ENCODE measurements around the gene PLXDC2. TPM values are rescaled to one million over a fixed set of nuclear protein-coding genes. Genes with fewer than 3 reads are reported as not detected.

The PLXDC2 gene
- total and polyA plus RNA-seq, 2 donors = 25.9 to 72.7 TPM

- Histone ChIP-seq H3K36me3 (ENCODE audit: insufficient read depth) (no peaks in the 10 kb centered on the region), H3K4me3 (ENCODE audit: low read depth, low read length) (no peak overlapping the region), H3K27ac (ENCODE audit: low read depth) (no peak overlapping the region), H3K4me1 (ENCODE audit: insufficient read depth) (peaks cover 2% of the 10 kb centered on the region)
- DNase-seq (ENCODE audit: extremely low spot score) = no peak
- WGBS = 42% methylated on average over 4 of the region's 4 CpGs
These were observed 102.6 kb downstream of the PLXDC2 start for GRCh38 chr10:19918794-19919193.

GRCh38 chr10:19919671-19920070 is 103.4 kb downstream of the PLXDC2 start:
- DNase-seq (ENCODE audit: extremely low spot score) = no peak
- Histone ChIP-seq H3K36me3 (ENCODE audit: insufficient read depth) (no peaks in the 10 kb centered on the region), H3K4me3 (ENCODE audit: low read depth, low read length) (no peak overlapping the region), H3K27ac (ENCODE audit: low read depth) (no peak overlapping the region), H3K4me1 (ENCODE audit: insufficient read depth) (peaks cover 2% of the 10 kb centered on the region)
- WGBS = 64% methylated on average over 2 of the region's 2 CpGs

- Histone ChIP-seq H3K4me3 (ENCODE audit: low read depth, low read length) (no peak overlapping the region), H3K36me3 (ENCODE audit: insufficient read depth) (no peaks in the 10 kb centered on the region), H3K4me1 (ENCODE audit: insufficient read depth) (peaks cover 2% of the 10 kb centered on the region), H3K27ac (ENCODE audit: low read depth) (no peak overlapping the region)
- WGBS = 98% methylated on average over 4 of the region's 4 CpGs
- DNase-seq (ENCODE audit: extremely low spot score) = no peak
These were observed 104.0 kb downstream of the PLXDC2 start for GRCh38 chr10:19920075-19920726.

GRCh38 chr10:19921300-19922140 is 105.3 kb downstream of the PLXDC2 start:
- Histone ChIP-seq H3K27ac (ENCODE audit: low read depth) (no peak overlapping the region), H3K4me3 (ENCODE audit: low read depth, low read length) (no peak overlapping the region), H3K4me1 (ENCODE audit: insufficient read depth) (peaks cover 2% of the 10 kb centered on the region), H3K36me3 (ENCODE audit: insufficient read depth) (no peaks in the 10 kb centered on the region)
- DNase-seq (ENCODE audit: extremely low spot score) = no peak
- WGBS = 67% methylated on average over 13 of the region's 13 CpGs

GRCh38 chr10:19922236-19922963 is 106.2 kb downstream of the PLXDC2 start:
- Histone ChIP-seq H3K4me3 (ENCODE audit: low read depth, low read length) (no peak overlapping the region), H3K4me1 (ENCODE audit: insufficient read depth) (peaks cover 2% of the 10 kb centered on the region), H3K36me3 (ENCODE audit: insufficient read depth) (no peaks in the 10 kb centered on the region), H3K27ac (ENCODE audit: low read depth) (no peak overlapping the region)
- WGBS = 22% methylated on average over 3 of the region's 3 CpGs
- no peak for DNase-seq (ENCODE audit: extremely low spot score)

GRCh38 chr10:19925064-19925463 is 108.8 kb downstream of the PLXDC2 start:
- 97% methylated on average over 4 of the region's 4 CpGs for WGBS
- H3K27ac ChIP-seq (ENCODE audit: low read depth) = no peak overlapping the region
- H3K4me1 ChIP-seq (ENCODE audit: insufficient read depth) = no peaks in the 10 kb centered on the region
- no peak overlapping the region for H3K4me3 ChIP-seq (ENCODE audit: low read depth, low read length)
- no peaks in the 10 kb centered on the region for H3K36me3 ChIP-seq (ENCODE audit: insufficient read depth)
- DNase-seq (ENCODE audit: extremely low spot score) = no peak

GRCh38 chr10:19928936-19929335 is 112.7 kb downstream of the PLXDC2 start:
- no peak for DNase-seq (ENCODE audit: extremely low spot score)
- Histone ChIP-seq H3K27ac (ENCODE audit: low read depth) (no peak overlapping the region), H3K36me3 (ENCODE audit: insufficient read depth) (no peaks in the 10 kb centered on the region), H3K4me3 (ENCODE audit: low read depth, low read length) (no peak overlapping the region), H3K4me1 (ENCODE audit: insufficient read depth) (peaks cover 2% of the 10 kb centered on the region)
- WGBS = 93% methylated on average over 7 of the region's 7 CpGs

- Histone ChIP-seq H3K27ac (ENCODE audit: low read depth) (no peak overlapping the region), H3K4me1 (ENCODE audit: insufficient read depth) (peaks cover 2% of the 10 kb centered on the region), H3K4me3 (ENCODE audit: low read depth, low read length) (no peak overlapping the region), H3K36me3 (ENCODE audit: insufficient read depth) (no peaks in the 10 kb centered on the region)
- 36% methylated on average over 3 of the region's 3 CpGs for WGBS
- no peak for DNase-seq (ENCODE audit: extremely low spot score)
These were observed 113.4 kb downstream of the PLXDC2 start for GRCh38 chr10:19929506-19930140.

GRCh38 chr10:19930936-19931893 is 115.0 kb downstream of the PLXDC2 start:
- peaks cover 2% of the 10 kb centered on the region for H3K4me1 ChIP-seq (ENCODE audit: insufficient read depth)
- no peak overlapping the region for H3K4me3 ChIP-seq (ENCODE audit: low read depth, low read length)
- WGBS = 45% methylated on average over 12 of the region's 12 CpGs
- no peaks in the 10 kb centered on the region for H3K36me3 ChIP-seq (ENCODE audit: insufficient read depth)
- H3K27ac ChIP-seq (ENCODE audit: low read depth) = no peak overlapping the region
- DNase-seq (ENCODE audit: extremely low spot score) = no peak

GRCh38 chr10:19931894-19932590 is 115.8 kb downstream of the PLXDC2 start:
- WGBS = 61% methylated on average over 4 of the region's 4 CpGs
- no peak overlapping the region for H3K4me3 ChIP-seq (ENCODE audit: low read depth, low read length)
- no peak overlapping the region for H3K27ac ChIP-seq (ENCODE audit: low read depth)
- no peaks in the 10 kb centered on the region for H3K36me3 ChIP-seq (ENCODE audit: insufficient read depth)
- H3K4me1 ChIP-seq (ENCODE audit: insufficient read depth) = peaks cover 2% of the 10 kb centered on the region
- no peak for DNase-seq (ENCODE audit: extremely low spot score)

GRCh38 chr10:19932806-19933371 is 116.7 kb downstream of the PLXDC2 start:
- no peaks in the 10 kb centered on the region for H3K36me3 ChIP-seq (ENCODE audit: insufficient read depth)
- H3K4me3 ChIP-seq (ENCODE audit: low read depth, low read length) = no peak overlapping the region
- no peak for DNase-seq (ENCODE audit: extremely low spot score)
- WGBS = 91% methylated on average over 5 of the region's 5 CpGs
- no peak overlapping the region for H3K27ac ChIP-seq (ENCODE audit: low read depth)
- H3K4me1 ChIP-seq (ENCODE audit: insufficient read depth) = peaks cover 2% of the 10 kb centered on the region

- no peak overlapping the region for H3K27ac ChIP-seq (ENCODE audit: low read depth)
- 97% methylated on average over 3 of the region's 3 CpGs for WGBS
- H3K4me3 ChIP-seq (ENCODE audit: low read depth, low read length) = no peak overlapping the region
- H3K36me3 ChIP-seq (ENCODE audit: insufficient read depth) = no peaks in the 10 kb centered on the region
- peaks cover 2% of the 10 kb centered on the region for H3K4me1 ChIP-seq (ENCODE audit: insufficient read depth)
- no peak for DNase-seq (ENCODE audit: extremely low spot score)
These were observed 117.5 kb downstream of the PLXDC2 start for GRCh38 chr10:19933772-19934171.

Data from urinary bladder (tissue), 4 donors.